AML-193 (cell line): ENCODE measurements around the gene NPY.
"Not testable (repeated sequence)": the region's sequence is repeated elsewhere in the genome, so short reads cannot be mapped to it uniquely, and the experiment has no call there.

Experiments used
- DNase-seq, 2 experiments: peaks; one replicate each; lab custom pipeline; 2025; lab: John Stamatoyannopoulos, UW

The NPY gene

DNA sequence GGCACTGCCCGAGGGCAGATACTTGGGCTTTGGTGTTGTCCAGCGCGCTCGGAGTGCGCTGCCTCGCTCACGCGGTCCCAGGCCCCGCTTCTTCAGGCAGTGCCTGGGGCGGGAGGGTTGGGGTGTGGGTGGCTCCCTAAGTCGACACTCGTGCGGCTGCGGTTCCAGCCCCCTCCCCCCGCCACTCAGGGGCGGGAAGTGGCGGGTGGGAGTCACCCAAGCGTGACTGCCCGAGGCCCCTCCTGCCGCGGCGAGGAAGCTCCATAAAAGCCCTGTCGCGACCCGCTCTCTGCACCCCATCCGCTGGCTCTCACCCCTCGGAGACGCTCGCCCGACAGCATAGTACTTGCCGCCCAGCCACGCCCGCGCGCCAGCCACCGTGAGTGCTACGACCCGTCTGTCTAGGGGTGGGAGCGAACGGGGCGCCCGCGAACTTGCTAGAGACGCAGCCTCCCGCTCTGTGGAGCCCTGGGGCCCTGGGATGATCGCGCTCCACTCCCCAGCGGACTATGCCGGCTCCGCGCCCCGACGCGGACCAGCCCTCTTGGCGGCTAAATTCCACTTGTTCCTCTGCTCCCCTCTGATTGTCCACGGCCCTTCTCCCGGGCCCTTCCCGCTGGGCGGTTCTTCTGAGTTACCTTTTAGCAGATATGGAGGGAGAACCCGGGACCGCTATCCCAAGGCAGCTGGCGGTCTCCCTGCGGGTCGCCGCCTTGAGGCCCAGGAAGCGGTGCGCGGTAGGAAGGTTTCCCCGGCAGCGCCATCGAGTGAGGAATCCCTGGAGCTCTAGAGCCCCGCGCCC, at the start of gene NPY:
Gene NPY, plus strand, starts transcription at position 294 of the 802 bp plus-strand sequence. CDS start 1,051 bp downstream, outside the sequence.
- DNase-seq, result no peak

DNA sequence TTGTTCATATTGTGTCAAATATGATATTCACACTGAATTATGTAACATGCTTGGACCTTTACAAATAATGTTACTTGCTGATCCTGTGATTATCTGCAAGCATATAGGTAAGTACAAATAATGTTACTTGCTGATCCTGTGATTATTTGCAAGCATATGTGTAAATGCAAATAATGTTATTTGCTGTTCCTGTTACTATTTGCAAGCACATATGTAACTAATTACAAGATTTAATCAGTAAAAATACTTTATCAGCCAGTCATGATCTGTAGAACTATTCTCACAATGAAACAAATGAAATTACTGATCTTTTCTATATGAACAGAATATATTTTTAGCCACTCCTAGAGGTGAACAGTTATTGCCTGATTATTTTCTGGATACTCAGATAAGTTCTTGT, 44.7 kb upstream of the NPY start:
- DNase-seq, result no peak

GRCh38 chr7:24241206-24241605, 42.8 kb upstream of the NPY start:
- no peak for DNase-seq

DNA sequence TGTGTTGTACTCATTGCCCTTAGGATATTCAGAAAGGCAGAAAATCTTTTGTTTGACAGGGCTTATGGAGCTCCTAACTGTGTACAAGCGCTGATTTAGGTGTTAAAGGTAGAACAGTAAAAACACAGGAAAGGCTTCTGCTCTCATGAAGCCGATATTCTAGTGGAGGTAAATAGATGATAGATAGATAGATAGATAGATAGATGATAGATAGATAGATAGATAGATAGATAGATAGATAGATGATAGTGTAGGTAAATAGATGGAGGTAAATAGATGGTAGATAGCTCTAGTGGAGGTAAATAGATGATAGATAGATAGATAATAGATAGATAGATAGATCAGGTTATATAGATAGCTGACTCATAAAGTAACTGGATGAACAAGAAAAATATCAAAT, 39.4 kb upstream of the NPY start:
- DNase-seq, result no peak

GRCh38 chr7:24245362-24245761, 38.6 kb upstream of the NPY start:
- DNase-seq, result no peak

GRCh38 chr7:24249266-24249665, 34.7 kb upstream of the NPY start:
- no peak for DNase-seq

GRCh38 chr7:24251568-24251967, 32.4 kb upstream of the NPY start:
- DNase-seq, result no peak

DNA sequence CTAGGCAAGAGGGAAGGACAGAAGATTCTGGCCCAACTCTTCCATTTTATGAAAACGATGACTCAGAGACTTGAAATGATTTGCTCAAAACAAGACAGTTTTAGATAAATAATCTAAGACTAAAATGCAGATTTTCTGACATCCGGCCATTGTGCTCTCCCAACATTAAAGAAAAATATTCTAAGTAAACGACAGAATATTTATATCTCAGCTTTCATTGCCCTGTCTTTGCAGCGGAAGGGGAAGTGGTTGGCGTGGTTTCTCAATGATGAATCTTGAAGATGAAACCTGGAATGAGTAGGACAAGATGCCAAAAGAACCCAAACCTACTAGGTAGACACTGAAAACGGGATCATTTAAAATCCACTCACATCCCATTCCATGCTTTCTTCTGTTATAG, 28.9 kb upstream of the NPY start:
- no peak for DNase-seq

DNA sequence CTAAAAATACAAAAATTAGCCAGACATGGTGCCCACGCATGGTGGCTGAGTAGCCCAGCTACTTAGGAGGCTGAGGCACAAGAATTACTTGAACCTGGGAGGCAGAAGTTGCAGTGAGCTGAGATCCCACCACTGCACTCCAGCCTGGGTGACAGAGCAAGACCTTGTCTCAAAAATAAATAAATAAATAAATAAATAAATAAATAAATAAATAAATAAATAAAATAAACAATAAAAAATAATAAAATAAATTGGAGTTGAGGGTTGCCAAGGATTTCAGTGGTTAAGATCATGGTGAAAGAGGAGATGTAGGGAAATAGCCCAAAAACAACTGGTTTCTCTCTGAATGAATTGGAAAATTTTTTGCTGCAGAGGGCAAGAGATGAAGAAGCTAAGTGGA, 25.7 kb upstream of the NPY start:
- not testable (repeated sequence) for DNase-seq

GRCh38 chr7:24271938-24272337, 12.1 kb upstream of the NPY start:
- no peak for DNase-seq

GRCh38 chr7:24279512-24279911, 4.5 kb upstream of the NPY start:
- no peak for DNase-seq

- no peak for DNase-seq
Measured at GRCh38 chr7:24283554-24283896, 465 bp upstream of the NPY start.

DNA sequence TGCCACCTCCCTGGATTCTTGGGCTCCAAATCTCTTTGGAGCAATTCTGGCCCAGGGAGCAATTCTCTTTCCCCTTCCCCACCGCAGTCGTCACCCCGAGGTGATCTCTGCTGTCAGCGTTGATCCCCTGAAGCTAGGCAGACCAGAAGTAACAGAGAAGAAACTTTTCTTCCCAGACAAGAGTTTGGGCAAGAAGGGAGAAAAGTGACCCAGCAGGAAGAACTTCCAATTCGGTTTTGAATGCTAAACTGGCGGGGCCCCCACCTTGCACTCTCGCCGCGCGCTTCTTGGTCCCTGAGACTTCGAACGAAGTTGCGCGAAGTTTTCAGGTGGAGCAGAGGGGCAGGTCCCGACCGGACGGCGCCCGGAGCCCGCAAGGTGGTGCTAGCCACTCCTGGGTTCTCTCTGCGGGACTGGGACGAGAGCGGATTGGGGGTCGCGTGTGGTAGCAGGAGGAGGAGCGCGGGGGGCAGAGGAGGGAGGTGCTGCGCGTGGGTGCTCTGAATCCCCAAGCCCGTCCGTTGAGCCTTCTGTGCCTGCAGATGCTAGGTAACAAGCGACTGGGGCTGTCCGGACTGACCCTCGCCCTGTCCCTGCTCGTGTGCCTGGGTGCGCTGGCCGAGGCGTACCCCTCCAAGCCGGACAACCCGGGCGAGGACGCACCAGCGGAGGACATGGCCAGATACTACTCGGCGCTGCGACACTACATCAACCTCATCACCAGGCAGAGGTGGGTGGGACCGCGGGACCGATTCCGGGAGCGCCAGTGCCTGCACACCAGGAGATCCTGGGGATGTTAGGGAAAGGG, 913 bp downstream of the NPY start:
- DNase-seq, result no peak

GRCh38 chr7:24290004-24290641, 6.1 kb downstream of the NPY start:
- peak; percentile 17 to 48 for DNase-seq

DNA sequence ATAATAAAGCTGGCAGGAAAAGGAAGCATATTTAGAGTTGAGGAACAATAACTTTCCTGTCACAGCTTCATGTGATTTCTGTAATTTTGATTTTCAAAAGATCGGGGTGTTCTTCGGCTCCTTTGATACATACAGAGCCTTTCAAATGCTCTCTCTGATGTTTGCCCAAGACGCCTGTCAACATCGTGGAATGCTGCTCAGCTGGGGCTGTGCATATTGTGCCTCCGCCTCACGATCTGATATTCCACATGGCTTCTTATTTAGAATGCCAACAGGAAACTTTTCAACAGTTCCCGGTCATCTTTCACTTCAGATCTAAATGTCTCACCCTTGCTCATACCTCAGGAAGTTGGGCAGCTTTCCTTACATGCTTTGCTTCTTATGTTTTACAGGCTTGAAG, 7.3 kb downstream of the NPY start:
- DNase-seq, result no peak

DNA sequence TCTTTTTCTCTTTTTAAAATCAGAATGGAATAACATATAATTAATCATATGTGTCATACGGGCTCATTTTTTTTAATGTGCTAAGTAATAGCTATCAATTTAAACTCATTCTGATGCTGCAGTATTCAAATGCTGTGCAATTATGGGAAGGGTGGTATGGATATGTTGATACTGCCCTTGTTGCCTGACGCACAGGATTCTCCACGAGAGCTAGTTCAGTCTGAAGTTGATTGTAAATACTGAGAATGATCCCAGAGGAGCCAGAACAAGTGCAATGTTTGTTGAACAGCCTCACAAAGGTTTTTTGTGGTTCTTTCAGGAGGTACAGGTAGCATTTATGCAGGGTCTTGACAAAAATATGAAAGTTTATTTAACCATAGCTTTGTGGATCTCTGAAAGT, 13.4 kb downstream of the NPY start:
- DNase-seq, result no peak

DNA sequence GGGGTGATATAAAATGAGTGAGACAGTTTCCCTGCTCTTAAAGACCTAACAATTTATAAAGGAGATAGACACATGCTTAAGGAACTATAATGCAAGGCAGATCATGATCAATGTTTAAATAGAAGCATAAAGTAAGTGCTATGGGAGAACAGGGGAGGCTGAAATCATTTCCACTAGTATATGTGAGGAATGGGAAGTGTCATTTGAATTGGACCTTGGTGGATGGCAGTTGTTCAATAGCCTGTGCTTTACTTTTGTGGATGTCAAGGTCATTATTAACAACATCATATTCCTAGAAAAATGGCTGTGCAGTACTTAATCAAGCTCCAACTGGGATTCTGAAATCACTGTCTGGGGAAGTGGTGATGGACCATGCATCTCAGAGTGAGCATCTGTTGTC, 14.7 kb downstream of the NPY start:
- no peak for DNase-seq

GRCh38 chr7:24299192-24299591, 15.2 kb downstream of the NPY start:
- DNase-seq, result no peak

DNA sequence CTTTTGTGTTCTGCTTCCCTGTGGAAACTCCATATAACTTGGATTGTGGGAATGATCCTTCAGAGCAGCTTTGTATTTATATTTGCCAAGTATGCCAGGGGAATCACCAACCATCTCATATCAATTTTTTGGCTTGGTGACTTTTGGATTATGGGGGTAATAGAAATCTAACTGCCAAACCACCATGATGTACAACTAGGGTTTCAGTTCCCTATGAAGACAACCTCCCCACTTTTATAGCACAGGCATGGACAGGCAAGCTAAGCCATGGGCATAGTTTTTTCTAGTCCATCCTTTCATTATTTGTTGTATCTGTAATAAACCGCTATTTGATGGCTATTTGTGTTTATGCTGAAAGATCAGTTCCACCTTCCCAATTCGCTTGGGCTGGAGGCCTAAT, 17.7 kb downstream of the NPY start:
- no peak for DNase-seq

DNA sequence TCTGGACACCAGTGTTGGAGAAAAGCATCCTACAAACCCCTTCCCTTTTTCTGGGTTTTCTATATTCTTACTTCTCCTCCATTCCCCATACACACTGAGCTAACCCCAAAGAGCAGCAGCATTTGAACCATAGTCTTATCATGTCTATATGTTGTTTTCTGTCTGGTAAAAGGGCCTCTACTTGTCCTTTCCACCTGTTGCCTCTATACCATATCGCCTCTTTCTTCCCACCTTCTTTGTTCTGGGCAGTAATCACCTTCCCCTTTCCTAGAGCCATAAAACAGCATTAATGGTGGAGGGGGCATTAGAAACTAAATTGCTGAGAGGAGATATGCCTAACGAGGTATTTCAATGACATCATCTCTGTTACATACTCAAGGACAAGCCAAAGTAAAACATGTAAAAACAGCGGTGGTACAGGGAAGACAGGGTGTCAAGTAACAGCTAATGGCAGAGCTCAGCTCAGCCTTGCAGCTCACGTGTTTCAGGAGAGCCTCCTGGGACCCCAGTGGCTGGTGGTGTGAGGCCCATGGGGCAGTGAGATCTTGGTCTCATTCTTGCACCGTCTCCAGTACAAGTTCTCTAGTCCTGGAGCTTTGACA, 20.6 kb downstream of the NPY start:
- no peak for DNase-seq

GRCh38 chr7:24307326-24307725, 23.3 kb downstream of the NPY start:
- DNase-seq, result no peak

- no peak for DNase-seq
Measured at GRCh38 chr7:24312588-24312987, 28.6 kb downstream of the NPY start.

DNA sequence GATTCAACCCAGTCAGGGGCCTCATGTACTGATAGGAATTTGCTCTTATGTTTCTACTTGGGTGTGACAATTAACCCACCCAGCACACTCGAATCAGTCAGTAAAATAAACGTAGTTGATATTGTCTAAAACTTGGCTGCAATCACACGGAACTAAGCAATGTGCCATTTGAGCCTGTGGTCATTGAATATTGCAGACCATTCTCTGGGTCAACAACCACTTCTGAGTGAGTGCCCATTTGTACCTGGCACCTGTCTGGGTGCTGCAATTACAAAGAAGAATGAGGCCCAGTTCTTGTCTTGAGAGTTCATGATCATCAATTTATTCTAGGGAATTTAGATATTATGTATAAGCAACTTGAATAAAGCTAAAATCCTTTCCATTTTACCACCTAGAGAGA, 29.8 kb downstream of the NPY start:
- no peak for DNase-seq
